SK-N-SH (cell line): ENCODE results near the gene SOD3. TPM values are rescaled to one million over a fixed set of nuclear protein-coding genes. Genes with fewer than 3 reads are reported as not detected.

Experiments
- CTCF ChIA-PET: fragments of 300-600, 350-600 bp; formaldehyde crosslinking; extraction: SDS; loops from one replicate; lab custom pipeline; 2021; lab: Yijun Ruan, JAX
- POLR2A ChIA-PET: fragments of 350-600 bp; sonication (Branson Sonifier 250); formaldehyde crosslinking; extraction: SDS; loops from one replicate; lab custom pipeline; 2020; ENCODE audit warnings: antibody characterized with exemption, inconsistent platforms; lab: Yijun Ruan, JAX
- DNase-seq: peaks from one replicate; pipeline ENCODE4 v3.0.0; 2012
- H2AFZ ChIP-seq: fragments of 200-600 bp; sonication (generic); 2 replicates; pipeline ENCODE4 v1.8.1; 2016; ENCODE audit warnings: antibody characterized with exemption, mild to moderate bottlenecking, low read depth
- H3F3A ChIP-seq: fragments of 200-600 bp; sonication (generic); replicated peaks from 2 replicates; pipeline ENCODE3; 2016; ENCODE audit warnings: antibody characterized with exemption, mild to moderate bottlenecking; ENCODE audit not compliant: insufficient read depth
- H3K27ac ChIP-seq, 2 experiments: fragments of 200-500 bp in 1 of 2; fragments of 200-600 bp in 1 of 2; sonication (Bioruptor generic) in 1 of 2; sonication (generic), shearing (Covaris generic) in 1 of 2; 2 replicates each; pipeline versions ENCODE4 v1.5.1 to v1.6.1; 2014 to 2016; ENCODE audit warnings: low read depth in 2 of 2, inconsistent platforms in 1 of 2, low read length in 1 of 2, mild to moderate bottlenecking in 1 of 2, mixed read lengths in 1 of 2
- H3K27me3 ChIP-seq: fragments of 200-600 bp; sonication (generic), shearing (Covaris generic); 2 replicates; pipeline ENCODE4 v1.6.1; 2016; ENCODE audit warnings: mixed run types; ENCODE audit not compliant: insufficient read depth
- H3K36me3 ChIP-seq, 2 experiments: fragments of 200-500 bp in 1 of 2; fragments of 200-600 bp in 1 of 2; sonication (Bioruptor generic) in 1 of 2; sonication (generic) in 1 of 2; replicated peaks in 1 of 2; 2 replicates each; pipeline versions ENCODE3 to v1.5.1; 2014 to 2016; ENCODE audit warnings: low read length in 1 of 2, mild to moderate bottlenecking in 1 of 2; ENCODE audit not compliant: insufficient read depth in 2 of 2, control insufficient read depth in 1 of 2
- H3K4me1 ChIP-seq, 2 experiments: fragments of 200-500 bp in 1 of 2; fragments of 200-600 bp in 1 of 2; sonication (Bioruptor generic) in 1 of 2; sonication (generic), shearing (Covaris generic) in 1 of 2; 2 replicates each; pipeline versions ENCODE4 v1.5.1 to v1.6.1; 2014 to 2016; ENCODE audit warnings: low read depth in 1 of 2, low read length in 1 of 2, mixed run types in 1 of 2; ENCODE audit not compliant: insufficient read depth in 2 of 2, control insufficient read depth in 1 of 2
- H3K4me2 ChIP-seq: fragments of 200-600 bp; sonication (generic), shearing (Covaris generic); 2 replicates; pipeline ENCODE4 v1.6.1; 2017; ENCODE audit warnings: mixed run types
- H3K4me3 ChIP-seq, 2 experiments: fragments of 200-500 bp in 1 of 2; fragments of 200-600 bp in 1 of 2; sonication (Bioruptor generic) in 1 of 2; sonication (generic), shearing (Covaris generic) in 1 of 2; 2 replicates each; pipeline versions ENCODE4 v1.5.1 to v1.8.1; 2014 to 2016; ENCODE audit warnings: low read depth in 2 of 2, inconsistent platforms in 1 of 2, low read length in 1 of 2, mild to moderate bottlenecking in 1 of 2, mixed read lengths in 1 of 2, moderate library complexity in 1 of 2
- H3K79me2 ChIP-seq: fragments of 200-600 bp; sonication (generic); 2 replicates; pipeline ENCODE4 v1.8.1; 2017; ENCODE audit warnings: mild to moderate bottlenecking; ENCODE audit not compliant: insufficient read depth
- H3K9ac ChIP-seq: fragments of 200-600 bp; sonication (generic); 2 replicates; pipeline ENCODE4 v1.6.1; 2017; ENCODE audit warnings: mixed run types
- H3K9me2 ChIP-seq: fragments of 200-600 bp; sonication (generic); 2 replicates; pipeline ENCODE4 v1.6.1; 2017; ENCODE audit warnings: mixed run types
- H3K9me3 ChIP-seq: fragments of 200-600 bp; sonication (generic); 2 replicates; pipeline ENCODE4 v1.6.1; 2017; ENCODE audit warnings: mixed run types, mild to moderate bottlenecking, moderate library complexity
- H4K20me1 ChIP-seq: fragments of 200-600 bp; sonication (generic); 2 replicates; pipeline ENCODE4 v1.6.1; 2017; ENCODE audit warnings: mild to moderate bottlenecking, mixed run types; ENCODE audit not compliant: insufficient read depth
- CTCF ChIP-seq: fragments of 200-600 bp; sonication (generic); IDR thresholded peaks from 2 replicates; pipeline ENCODE4 v1.6.1; 2017; ENCODE audit warnings: antibody characterized with exemption, mild to moderate bottlenecking, moderate library complexity
- EP300 ChIP-seq, 2 experiments: IDR thresholded peaks; 2 replicates each; pipeline versions ENCODE4 v1.4.0 to v1.6.1; 2012; ENCODE audit warnings: borderline replicate concordance in 1 of 2, low read depth in 1 of 2, low read length in 1 of 2
- FOXJ3 ChIP-seq: sonication (generic); formaldehyde crosslinking; IDR thresholded peaks from 2 replicates; pipeline ENCODE4 v1.5.1; 2020; ENCODE audit warnings: mild to moderate bottlenecking, missing genetic modification reagents
- IRF3 ChIP-seq: fragments of 150-350 bp; IDR thresholded peaks from 2 replicates; pipeline ENCODE4 v1.6.1; 2016; ENCODE audit warnings: mild to moderate bottlenecking, low read depth, low read length
- NFIC ChIP-seq: IDR thresholded peaks from 2 replicates; pipeline ENCODE4 v1.4.0; 2012; ENCODE audit warnings: borderline replicate concordance
- PBX3 ChIP-seq: IDR thresholded peaks from 2 replicates; pipeline ENCODE4; 2012
- POLR2AphosphoS5 ChIP-seq: IDR thresholded peaks from 2 replicates; pipeline ENCODE4 v1.6.1; 2012; ENCODE audit warnings: low read depth, low read length
- RCOR1 ChIP-seq: fragments of 150-350 bp; IDR thresholded peaks from 2 replicates; pipeline ENCODE4 v1.6.1; 2017; ENCODE audit warnings: antibody characterized with exemption, low read length
- REST ChIP-seq: IDR thresholded peaks from 2 replicates; pipeline ENCODE4 v1.6.1; 2012; ENCODE audit warnings: mild to moderate bottlenecking, low read depth, low read length, moderate library complexity
- RXRA ChIP-seq: IDR thresholded peaks from 2 replicates; pipeline ENCODE4 v1.4.0; 2012; ENCODE audit warnings: low read depth, mild to moderate bottlenecking, borderline replicate concordance
- SIN3A ChIP-seq: IDR thresholded peaks from 2 replicates; pipeline ENCODE4 v1.6.1; 2012; ENCODE audit warnings: low read depth, mild to moderate bottlenecking, low read length, moderate library complexity, borderline replicate concordance
- TAF1 ChIP-seq: IDR thresholded peaks from 2 replicates; pipeline ENCODE4 v1.6.1; 2012; ENCODE audit warnings: low read depth, mild to moderate bottlenecking, low read length, moderate library complexity, borderline replicate concordance
- YY1 ChIP-seq: IDR thresholded peaks from 2 replicates; pipeline ENCODE4 v1.4.0; 2012; ENCODE audit warnings: low read depth, mild to moderate bottlenecking
- WGBS: methylation state at CpG from one replicate; pipeline ENCODE4 v1.1.6; 2017; ENCODE audit warnings: low lambda C conversion rate; 5-methylcytosine and 5-hydroxymethylcytosine counted together
- polyA plus RNA-seq, 3 experiments: library from polyadenylated mRNA; depleted of rRNA; stranded (reverse); fragments of >200 nt; gene quantifications; 2 replicates each; pipeline ENCODE4 v1.2.3, GENCODE V29; 2012

SOD3 gene
- polyA plus RNA-seq, 1 of the 3 experiments (the other 2 are of a cell fraction): 21.6 TPM

GRCh38 chr4:24772952-24773351, 22.4 kb upstream of the SOD3 start:
- Histone ChIP-seq H3K9me2 (no peaks in the 10 kb centered on the region), H3K27ac (no peak overlapping the region), H2AFZ (no peak overlapping the region), H3K79me2 (no peaks in the 10 kb centered on the region), H4K20me1 (no peaks in the 10 kb centered on the region), H3K36me3 (no peaks in the 10 kb centered on the region), H3K9me3 (no peaks in the 10 kb centered on the region), H3K4me3 (no peak overlapping the region), H3F3A (peaks cover 26% of the 10 kb centered on the region), H3K4me1 (peaks cover 0 to 28% of the 10 kb centered on the region in 2 experiments; a peak in 3 of 4 replicates), H3K4me2 (no peak overlapping the region), H3K27me3 (no peaks in the 10 kb centered on the region), H3K9ac (no peak overlapping the region)
- DNase-seq: no peak
- 89% methylated on average over 6 of the region's 6 CpGs for WGBS
- ChIA-PET CTCF (no interaction called here), POLR2A (interaction anchor here (0.7 kb wide), 1 partner anchor 1032 kb away, joined by 3 read pairs; no protein-coding TSS in a partner anchor)
- TF ChIP-seq CTCF (no peak), SIN3A (no peak), REST (no peak), PBX3 (no peak), TAF1 (no peak)

GRCh38 chr4:24774452-24774851, 20.9 kb upstream of the SOD3 start:
- H2AFZ ChIP-seq: no peak overlapping the region
- no peaks in the 10 kb centered on the region for H3K9me3 ChIP-seq
- TF ChIP-seq FOXJ3 (CRISPR knock-in tag): no peak
- no peak for TF ChIP-seq PBX3
- TF ChIP-seq YY1: no peak
- TF ChIP-seq EP300 (IDR thresholded peaks at IDR 0.05; ENCODE audit: borderline replicate concordance in 1 of 2, low read depth in 1 of 2, low read length in 1 of 2): no peak
- TF ChIP-seq RCOR1: no peak
- TF ChIP-seq RXRA: no peak
- no peak for TF ChIP-seq SIN3A
- TF ChIP-seq NFIC: no peak
- no peak for TF ChIP-seq POLR2AphosphoS5
- TF ChIP-seq IRF3: no peak
- H3K4me1 ChIP-seq: peaks cover 3 to 41% of the 10 kb centered on the region in 2 experiments
- no peak overlapping the region for H3K9ac ChIP-seq
- no peaks in the 10 kb centered on the region for H3K36me3 ChIP-seq
- ChIA-PET POLR2A (no interaction called here), CTCF (no interaction called here)
- no peaks in the 10 kb centered on the region for H3K79me2 ChIP-seq
- H3K4me3 ChIP-seq: no peak overlapping the region
- WGBS: 13% methylated on average over 2 of the region's 2 CpGs
- H3F3A ChIP-seq: peaks cover 39% of the 10 kb centered on the region
- no peak for DNase-seq
- H3K9me2 ChIP-seq: no peaks in the 10 kb centered on the region
- H4K20me1 ChIP-seq: no peaks in the 10 kb centered on the region
- no peak overlapping the region for H3K27ac ChIP-seq
- no peaks in the 10 kb centered on the region for H3K27me3 ChIP-seq
- no peak overlapping the region for H3K4me2 ChIP-seq
